ENCODE measurements around the gene ABCB8. TPM values are rescaled to one million over a fixed set of nuclear protein-coding genes. Genes with fewer than 3 reads are reported as not detected.

The ABCB8 gene
- total and polyA plus RNA-seq, 8 donors = 20.5 to 52.1 (median 26.9) TPM

DNA sequence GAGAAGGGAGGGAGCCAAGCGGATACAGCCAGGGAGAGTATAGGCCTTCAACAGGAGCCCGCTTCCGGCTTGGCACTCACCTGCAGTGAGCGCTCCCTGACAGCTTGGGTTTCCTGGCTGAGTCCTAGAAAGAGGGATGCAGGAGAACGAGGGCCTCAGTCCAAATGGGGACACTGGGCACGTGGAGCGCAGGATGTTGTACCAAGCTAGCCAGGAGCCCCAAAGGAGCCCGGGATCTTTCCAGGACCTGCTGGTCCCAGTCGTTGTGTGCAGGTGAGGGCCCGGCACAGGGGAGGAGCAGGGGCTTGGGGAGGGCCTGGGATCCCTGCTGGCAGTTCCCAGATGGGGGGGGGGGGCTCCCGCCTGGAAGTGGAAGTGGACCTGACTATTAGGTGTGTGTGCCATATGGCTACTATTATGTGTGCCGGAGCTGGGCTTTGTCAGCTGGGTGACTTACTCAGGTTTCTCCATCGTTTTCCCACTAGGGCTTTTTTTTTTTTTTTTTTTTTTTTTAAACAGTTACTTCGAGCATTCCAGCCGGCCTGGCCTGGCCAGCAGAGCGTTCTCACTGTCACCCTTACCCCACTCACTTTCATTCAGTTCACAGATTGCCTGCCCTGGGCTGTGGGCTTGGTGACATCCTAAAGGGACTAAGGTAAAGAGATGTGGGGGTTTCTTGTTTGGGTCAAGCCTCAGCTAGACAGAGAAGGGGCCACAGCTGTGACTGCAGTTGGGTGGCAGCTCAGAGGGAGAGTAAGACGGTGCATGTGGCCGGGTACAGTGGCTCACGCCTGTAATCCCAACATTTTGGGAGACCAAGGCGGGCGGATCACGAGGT, 61.9 kb downstream of the ABCB8 start:
- H3K27me3 ChIP-seq = peaks cover 0 to 12% of the 10 kb centered on the region in 2 donors
- peaks cover 30 to 85% of the 10 kb centered on the region in 2 donors for H3K4me1 ChIP-seq
- TF ChIP-seq, protein P1, sequence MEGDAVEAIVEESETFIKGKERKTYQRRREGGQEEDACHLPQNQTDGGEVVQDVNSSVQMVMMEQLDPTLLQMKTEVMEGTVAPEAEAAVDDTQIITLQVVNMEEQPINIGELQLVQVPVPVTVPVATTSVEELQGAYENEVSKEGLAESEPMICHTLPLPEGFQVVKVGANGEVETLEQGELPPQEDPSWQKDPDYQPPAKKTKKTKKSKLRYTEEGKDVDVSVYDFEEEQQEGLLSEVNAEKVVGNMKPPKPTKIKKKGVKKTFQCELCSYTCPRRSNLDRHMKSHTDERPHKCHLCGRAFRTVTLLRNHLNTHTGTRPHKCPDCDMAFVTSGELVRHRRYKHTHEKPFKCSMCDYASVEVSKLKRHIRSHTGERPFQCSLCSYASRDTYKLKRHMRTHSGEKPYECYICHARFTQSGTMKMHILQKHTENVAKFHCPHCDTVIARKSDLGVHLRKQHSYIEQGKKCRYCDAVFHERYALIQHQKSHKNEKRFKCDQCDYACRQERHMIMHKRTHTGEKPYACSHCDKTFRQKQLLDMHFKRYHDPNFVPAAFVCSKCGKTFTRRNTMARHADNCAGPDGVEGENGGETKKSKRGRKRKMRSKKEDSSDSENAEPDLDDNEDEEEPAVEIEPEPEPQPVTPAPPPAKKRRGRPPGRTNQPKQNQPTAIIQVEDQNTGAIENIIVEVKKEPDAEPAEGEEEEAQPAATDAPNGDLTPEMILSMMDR (IDR thresholded peaks at IDR 0.05) = no peak
- peak overlapping the region; percentile 88 to 92 for H3K27ac ChIP-seq
- ATAC-seq = no peak
- H3K36me3 ChIP-seq = no peaks in the 10 kb centered on the region
- H3K4me3 ChIP-seq = peak overlapping the region in 1 of 2 donors; percentile 87
- no peaks in the 10 kb centered on the region for H3K9me3 ChIP-seq
- DNase-seq = peak in 1 of 4 donors; percentile 63
- intact Hi-C loops (cut with DNase I) = no loop called here

- no peak for ATAC-seq
- peaks cover 26 to 78% of the 10 kb centered on the region in 2 donors for H3K4me1 ChIP-seq
Observed at GRCh38 chr7:151091003-151091402, 62.8 kb downstream of the ABCB8 start.

GRCh38 chr7:151091431-151091830, 63.2 kb downstream of the ABCB8 start:
- TF ChIP-seq, protein P1 (IDR thresholded peaks at IDR 0.05) = peak; percentile 12 to 40
- DNase-seq (no peak), ATAC-seq (no peak)
- Histone ChIP-seq H3K27ac (peak overlapping the region in 1 of 2 donors; percentile 33), H3K9me3 (no peaks in the 10 kb centered on the region), H3K4me3 (no peak overlapping the region), H3K36me3 (no peaks in the 10 kb centered on the region), H3K4me1 (peaks cover 26 to 78% of the 10 kb centered on the region in 2 donors), H3K27me3 (peaks cover 0 to 12% of the 10 kb centered on the region in 2 donors)
- intact Hi-C loops (cut with DNase I) = no loop called here

More at GRCh38 chr7:151091003-151091402, 62.8 kb downstream of the ABCB8 start:
- peak overlapping the region in 1 of 2 donors; percentile 33 for H3K27ac ChIP-seq
- H3K36me3 ChIP-seq = no peaks in the 10 kb centered on the region
- TF ChIP-seq, protein P1 (IDR thresholded peaks at IDR 0.05) = no peak
- peaks cover 0 to 12% of the 10 kb centered on the region in 2 donors for H3K27me3 ChIP-seq
- intact Hi-C loops (cut with DNase I) = no loop called here
- DNase-seq = no peak
- H3K4me3 ChIP-seq = no peak overlapping the region
- H3K9me3 ChIP-seq = no peaks in the 10 kb centered on the region

DNA sequence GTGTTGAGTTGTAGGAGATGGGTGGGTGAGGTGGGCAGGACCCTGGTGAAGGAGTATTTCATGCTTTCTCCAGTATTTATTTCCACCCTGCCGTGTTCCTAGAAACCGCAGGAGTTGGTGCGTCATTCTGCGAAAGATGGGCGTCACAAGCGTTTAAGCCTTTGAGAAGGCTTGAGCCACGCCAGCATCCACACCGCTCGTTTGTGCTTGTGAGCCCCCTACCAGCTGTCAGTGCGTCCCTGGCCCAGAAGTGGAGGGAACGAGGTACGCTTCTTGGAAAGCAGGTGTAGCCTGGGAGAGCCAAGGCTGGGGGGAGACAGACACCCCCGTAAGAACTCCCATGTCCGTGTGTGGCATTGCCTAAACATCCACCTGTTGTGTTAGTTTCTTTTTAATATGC, 63.7 kb downstream of the ABCB8 start:
- Histone ChIP-seq H3K27ac (no peak overlapping the region), H3K4me3 (no peak overlapping the region), H3K27me3 (peaks cover 0 to 9% of the 10 kb centered on the region in 2 donors), H3K4me1 (peaks cover 26 to 78% of the 10 kb centered on the region in 2 donors), H3K36me3 (no peaks in the 10 kb centered on the region), H3K9me3 (no peaks in the 10 kb centered on the region)
- DNase-seq (no peak), ATAC-seq (no peak)
- intact Hi-C loops (cut with DNase I) = no loop called here
- TF ChIP-seq, protein P1 (IDR thresholded peaks at IDR 0.05) = no peak

DNA sequence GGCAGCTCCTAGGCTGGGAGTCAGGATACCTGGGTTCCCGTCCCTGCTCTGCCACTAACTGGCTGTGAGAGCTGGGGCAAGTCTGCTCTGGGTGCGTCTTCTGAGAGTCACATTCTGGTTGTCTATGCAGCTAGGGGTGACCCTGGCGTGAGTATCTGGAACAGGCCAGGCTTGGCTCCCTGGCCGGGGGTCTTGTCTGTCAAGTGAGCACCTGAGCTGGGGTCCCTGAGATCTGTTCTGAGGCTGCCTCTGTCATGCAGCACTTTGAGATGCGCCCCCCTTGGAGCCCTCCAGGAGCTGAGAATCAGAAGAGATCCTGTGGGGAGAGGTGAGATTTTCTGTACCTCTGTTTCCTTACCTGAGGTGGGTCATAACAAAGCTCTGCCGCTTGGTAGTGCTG, 65.5 kb downstream of the ABCB8 start:
- Histone ChIP-seq H3K4me1 (peaks cover 13 to 62% of the 10 kb centered on the region in 2 donors), H3K36me3 (no peaks in the 10 kb centered on the region), H3K27ac (no peak overlapping the region), H3K27me3 (no peaks in the 10 kb centered on the region), H3K4me3 (no peak overlapping the region), H3K9me3 (no peaks in the 10 kb centered on the region)
- ATAC-seq (no peak), DNase-seq (peak in 1 of 4 donors; percentile 50)
- TF ChIP-seq, protein P1 (IDR thresholded peaks at IDR 0.05) = no peak
- intact Hi-C loops (cut with DNase I) = no loop called here

Data from left lung (tissue), 10 donors.